ENCODE measurements around the gene HHAT.

HHAT gene

GRCh38 chr1:210558302-210558701, 229.6 kb downstream of the HHAT start:
- DNase-seq, result no peak

- DNase-seq, result no peak
These were observed 236.6 kb downstream of the HHAT start for GRCh38 chr1:210565306-210565705.

- DNase-seq, result no peak
These were observed 239.9 kb downstream of the HHAT start for GRCh38 chr1:210568631-210569030.

GRCh38 chr1:210570116-210570515, 241.4 kb downstream of the HHAT start:
- no peak for DNase-seq

- DNase-seq, result no peak
These were observed 242.9 kb downstream of the HHAT start for GRCh38 chr1:210571356-210572284.

- DNase-seq, result no peak
These were observed 244.4 kb downstream of the HHAT start for GRCh38 chr1:210573141-210573540.

GRCh38 chr1:210582205-210582970, 253.7 kb downstream of the HHAT start:
- no peak for DNase-seq

GRCh38 chr1:210584439-210585113, 255.9 kb downstream of the HHAT start:
- DNase-seq, result peak; percentile 52

- DNase-seq, result no peak
These were observed 258.1 kb downstream of the HHAT start for GRCh38 chr1:210586771-210587170.

- DNase-seq, result no peak
These were observed 258.9 kb downstream of the HHAT start for GRCh38 chr1:210587566-210587965.

GRCh38 chr1:210588357-210588756, 259.7 kb downstream of the HHAT start:
- no peak for DNase-seq

- DNase-seq, result no peak
These were observed 260.2 kb downstream of the HHAT start for GRCh38 chr1:210588946-210589345.

- no peak for DNase-seq
These were observed 262.5 kb downstream of the HHAT start for GRCh38 chr1:210591214-210591613.

GRCh38 chr1:210594605-210595004, 265.9 kb downstream of the HHAT start:
- DNase-seq, result no peak

GRCh38 chr1:210596641-210597040, 267.9 kb downstream of the HHAT start:
- no peak for DNase-seq

GRCh38 chr1:210597555-210598134, 268.9 kb downstream of the HHAT start:
- no peak for DNase-seq

GRCh38 chr1:210598135-210598652, 269.5 kb downstream of the HHAT start:
- DNase-seq, result no peak

GRCh38 chr1:210600421-210601159, 271.9 kb downstream of the HHAT start:
- no peak for DNase-seq

- DNase-seq, result no peak
These were observed 274.4 kb downstream of the HHAT start for GRCh38 chr1:210603123-210603522.

GRCh38 chr1:210605099-210605498, 276.4 kb downstream of the HHAT start:
- DNase-seq, result no peak

- no peak for DNase-seq
These were observed 278.7 kb downstream of the HHAT start for GRCh38 chr1:210607361-210607760.

GRCh38 chr1:210608767-210609166, 280.1 kb downstream of the HHAT start:
- no peak for DNase-seq
